Stimulated activated CD8-positive, alpha-beta memory T cell treated with anti-CD3 and anti-CD28 coated beads, Interleukin-12 subunit alpha, Interleukin-12 subunit beta, amount 100 ng/mL, for 24 hours (primary cell): ENCODE measurements around the gene DMPK.
"Not testable (repeated sequence)": the region's sequence is repeated elsewhere in the genome, so short reads cannot be mapped to it uniquely, and the experiment has no call there.

Source experiments
- DNase-seq: peaks from one replicate; pipeline ENCODE4 v3.0.0-alpha.2; 2020; ENCODE audit errors: extremely low read depth

DMPK gene

DNA sequence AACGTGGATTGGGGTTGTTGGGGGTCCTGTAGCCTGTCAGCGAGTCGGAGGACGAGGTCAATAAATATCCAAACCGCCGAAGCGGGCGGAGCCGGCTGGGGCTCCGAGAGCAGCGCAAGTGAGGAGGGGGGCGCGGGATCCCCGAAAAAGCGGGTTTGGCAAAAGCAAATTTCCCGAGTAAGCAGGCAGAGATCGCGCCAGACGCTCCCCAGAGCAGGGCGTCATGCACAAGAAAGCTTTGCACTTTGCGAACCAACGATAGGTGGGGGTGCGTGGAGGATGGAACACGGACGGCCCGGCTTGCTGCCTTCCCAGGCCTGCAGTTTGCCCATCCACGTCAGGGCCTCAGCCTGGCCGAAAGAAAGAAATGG lies 12.5 kb downstream of the DMPK start:
- DNase-seq: no peak

DNA sequence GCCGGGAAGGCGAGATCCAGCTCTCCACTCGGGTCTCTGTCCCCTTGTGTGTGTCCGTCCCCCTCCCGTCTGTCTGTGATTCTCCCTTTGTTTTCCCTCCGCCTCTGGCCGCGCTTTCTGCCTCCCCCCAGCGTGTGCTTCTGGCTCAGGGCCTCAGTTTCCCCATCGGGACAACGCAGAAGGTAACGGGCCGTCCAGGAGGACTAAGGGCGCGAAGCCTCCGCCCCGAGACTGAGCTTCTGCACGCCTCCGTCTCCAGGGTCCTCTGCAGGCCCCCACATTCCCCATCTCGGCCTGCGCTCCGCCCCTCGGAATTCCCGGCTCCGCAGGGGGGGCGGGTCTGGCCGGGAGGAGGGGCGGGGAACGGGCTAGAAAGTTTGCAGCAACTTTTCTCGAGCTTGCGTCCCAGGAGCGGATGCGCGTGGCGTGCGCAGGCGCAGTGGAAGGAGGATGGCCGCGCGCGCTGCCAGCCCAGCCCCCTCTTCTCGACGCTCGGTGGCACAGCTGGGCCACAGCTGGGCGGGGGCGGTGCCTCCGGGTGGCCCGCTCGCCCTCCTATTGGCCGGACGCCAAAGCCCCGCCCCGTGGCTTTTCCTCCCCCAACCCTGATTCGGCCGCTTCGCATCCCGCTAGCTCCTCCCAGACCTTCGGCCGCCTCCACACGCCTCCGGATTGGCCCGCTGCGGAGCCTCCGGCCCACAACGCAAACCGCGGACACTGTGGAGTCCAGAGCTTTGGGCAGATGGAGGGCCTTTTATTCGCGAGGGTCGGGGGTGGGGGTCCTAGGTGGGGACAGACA lies 13.1 kb downstream of the DMPK start, which contains the start of gene SIX5:
Gene SIX5 (minus strand): TSS at position 269 of the 799 bp plus-strand sequence. CDS start 408 bp downstream, outside the sequence.
- DNase-seq: peak; percentile 85

DNA sequence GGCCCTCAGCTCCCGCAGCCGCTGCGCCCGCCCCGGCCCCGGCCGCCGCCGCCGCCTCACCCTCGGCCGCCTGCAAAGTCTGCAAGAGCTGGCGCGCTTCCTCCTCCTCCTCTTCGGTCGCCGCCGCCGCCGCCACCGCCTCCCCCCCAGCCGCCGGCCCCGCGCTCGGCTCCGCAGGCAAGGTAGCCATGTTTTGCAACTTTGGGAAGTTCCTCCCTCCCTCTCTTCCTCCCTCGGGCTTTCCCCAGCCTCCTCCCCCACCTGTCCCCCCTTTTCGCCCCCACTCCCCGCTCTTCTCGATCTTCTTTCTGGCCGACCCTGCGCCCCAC lies 13.7 kb downstream of the DMPK start:
- no peak for DNase-seq

DNA sequence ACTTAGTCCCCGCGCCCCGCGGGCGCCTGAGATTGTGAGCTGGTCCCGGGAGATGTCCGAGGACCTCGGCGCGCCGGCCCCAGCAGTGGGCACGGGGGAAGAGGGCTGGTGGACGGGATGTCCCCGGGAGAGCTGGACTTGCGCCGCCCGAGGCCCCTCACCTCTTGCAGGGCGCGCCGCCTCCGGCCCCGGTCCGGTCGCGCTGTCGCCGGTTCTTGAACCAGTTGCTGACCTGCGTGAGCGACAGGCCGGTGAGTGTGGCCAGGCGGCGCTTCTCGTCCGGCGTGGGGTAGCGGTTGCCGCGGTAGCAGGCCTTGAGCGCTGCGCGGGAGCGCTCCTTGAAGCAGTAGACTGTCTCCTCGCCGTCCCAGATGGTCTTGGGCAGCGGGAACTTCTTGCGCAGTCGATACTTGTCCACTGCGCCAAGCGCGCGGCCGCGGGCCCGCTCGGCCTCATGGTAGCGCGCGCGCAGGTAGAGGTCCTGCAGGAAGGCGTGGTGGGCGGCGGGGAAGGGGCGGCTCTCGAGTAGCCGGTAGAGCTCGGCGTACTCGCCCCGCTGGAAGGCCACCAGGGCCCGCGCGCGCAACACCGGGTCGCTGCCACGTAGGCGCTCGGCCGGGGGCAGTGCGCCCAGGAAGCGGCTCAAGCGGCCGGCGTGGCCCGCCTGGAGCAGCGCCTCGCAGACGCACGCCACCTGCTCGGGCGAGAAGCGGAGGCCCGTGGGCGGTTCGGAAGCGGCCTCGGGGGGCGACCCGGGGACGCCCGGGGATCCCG lies 14.2 kb downstream of the DMPK start:
- no peak for DNase-seq

DNA sequence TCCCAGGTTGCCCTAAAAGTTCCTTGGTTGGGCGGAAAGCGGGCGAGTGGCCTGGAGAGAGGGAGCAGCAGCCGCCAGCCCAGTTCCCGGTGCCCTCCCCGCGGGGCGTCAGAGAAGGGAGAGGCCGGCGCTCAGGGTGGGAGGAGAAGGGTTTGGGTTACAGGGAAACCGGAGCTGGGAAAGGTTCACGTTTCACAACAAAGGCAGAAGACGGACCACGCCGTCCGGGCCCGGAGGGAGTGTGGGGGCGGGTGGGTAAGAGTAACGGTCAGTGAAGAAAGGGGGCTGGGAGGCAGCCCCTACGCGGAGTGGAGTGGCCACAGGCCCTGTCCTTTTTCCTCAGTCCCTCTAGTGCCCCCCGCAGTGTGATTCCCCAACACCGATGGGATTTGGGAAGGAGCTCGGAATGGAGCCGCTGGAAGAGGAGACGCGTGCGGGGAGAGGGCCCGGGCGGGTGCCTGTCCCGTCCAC lies 14.8 kb downstream of the DMPK start:
- no peak for DNase-seq

DNA sequence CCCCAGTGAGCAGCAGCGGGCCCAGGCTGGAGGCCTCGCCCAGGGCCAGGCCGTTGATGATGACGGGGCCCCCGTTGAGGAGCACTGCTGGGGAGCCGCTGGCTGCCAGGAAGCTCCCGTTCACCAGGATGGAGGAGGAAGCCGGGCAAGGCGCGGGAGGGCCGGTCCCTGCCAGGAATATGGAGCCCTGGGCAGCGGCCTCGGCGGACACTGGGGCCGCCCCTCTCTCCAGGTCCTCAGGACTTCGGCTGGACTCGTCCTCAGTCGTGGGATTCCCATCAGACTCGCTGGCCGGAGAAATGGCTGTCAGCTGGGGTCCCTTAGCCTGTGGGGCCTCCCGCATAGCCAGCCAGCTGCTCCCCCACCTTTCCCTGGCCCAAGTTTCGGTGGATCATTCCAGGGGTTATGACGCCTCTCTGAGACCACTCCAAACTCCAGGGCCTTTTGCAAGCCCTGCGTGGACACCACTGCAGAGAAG lies 15.4 kb downstream of the DMPK start:
- no peak for DNase-seq

DNA sequence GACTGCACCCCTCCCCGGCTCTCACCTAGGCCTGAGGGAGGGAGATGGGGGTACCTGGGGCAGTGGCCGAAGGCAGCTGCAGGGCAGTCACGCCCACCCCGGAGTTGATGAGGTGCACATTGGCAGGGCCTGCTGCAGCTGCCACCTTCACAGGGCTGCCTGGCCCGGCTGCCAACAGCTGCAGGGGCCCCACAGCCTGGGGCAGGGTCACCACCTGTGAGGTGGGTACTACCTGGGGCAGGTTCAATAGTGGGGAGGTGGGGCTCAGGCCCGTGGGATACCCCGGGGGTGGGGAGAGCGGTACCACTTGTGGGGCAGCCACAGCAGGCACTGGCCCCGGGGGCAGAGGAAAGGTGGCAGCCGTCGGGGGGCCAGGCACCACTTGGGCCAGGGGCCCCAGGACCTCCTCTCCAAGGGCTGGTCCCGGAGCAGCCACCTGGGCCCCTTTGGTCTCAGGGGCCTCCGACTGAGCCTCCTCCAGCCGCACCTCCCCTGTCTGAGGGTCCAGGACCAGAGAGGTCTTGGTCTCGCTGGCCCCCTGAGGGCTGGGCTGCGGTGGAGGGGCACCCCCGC lies 15.9 kb downstream of the DMPK start:
- DNase-seq: no peak

DNA sequence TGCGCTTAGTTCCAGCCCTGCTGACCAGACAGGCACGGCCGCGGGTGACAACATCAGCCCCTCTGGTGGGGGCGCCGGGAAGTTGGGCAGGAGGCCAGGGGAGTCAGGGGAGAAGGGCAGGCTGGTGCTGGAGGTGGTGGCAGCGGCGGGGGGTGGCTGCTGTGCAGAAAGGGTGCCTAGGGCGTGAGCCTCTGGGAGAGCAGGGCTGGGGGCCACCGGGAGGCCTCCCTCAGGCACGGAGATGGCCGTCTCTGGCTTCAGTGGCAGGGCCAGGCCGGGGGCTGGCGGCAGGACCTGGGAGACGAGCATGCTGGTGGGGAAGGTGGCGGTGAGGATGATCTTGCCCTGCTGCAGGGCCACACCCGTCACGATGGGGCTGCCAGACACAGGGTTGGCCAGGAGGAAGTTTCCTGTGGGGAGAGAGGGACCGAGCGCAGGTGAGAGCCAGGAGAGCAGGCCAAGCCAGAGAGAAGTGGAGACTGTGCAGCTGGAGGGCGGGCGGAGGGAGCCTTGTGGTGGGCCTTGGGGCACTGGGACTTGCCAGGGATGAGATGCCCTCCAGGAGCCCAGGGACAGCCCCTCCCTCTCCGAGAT lies 16.5 kb downstream of the DMPK start:
- DNase-seq: no peak

DNA sequence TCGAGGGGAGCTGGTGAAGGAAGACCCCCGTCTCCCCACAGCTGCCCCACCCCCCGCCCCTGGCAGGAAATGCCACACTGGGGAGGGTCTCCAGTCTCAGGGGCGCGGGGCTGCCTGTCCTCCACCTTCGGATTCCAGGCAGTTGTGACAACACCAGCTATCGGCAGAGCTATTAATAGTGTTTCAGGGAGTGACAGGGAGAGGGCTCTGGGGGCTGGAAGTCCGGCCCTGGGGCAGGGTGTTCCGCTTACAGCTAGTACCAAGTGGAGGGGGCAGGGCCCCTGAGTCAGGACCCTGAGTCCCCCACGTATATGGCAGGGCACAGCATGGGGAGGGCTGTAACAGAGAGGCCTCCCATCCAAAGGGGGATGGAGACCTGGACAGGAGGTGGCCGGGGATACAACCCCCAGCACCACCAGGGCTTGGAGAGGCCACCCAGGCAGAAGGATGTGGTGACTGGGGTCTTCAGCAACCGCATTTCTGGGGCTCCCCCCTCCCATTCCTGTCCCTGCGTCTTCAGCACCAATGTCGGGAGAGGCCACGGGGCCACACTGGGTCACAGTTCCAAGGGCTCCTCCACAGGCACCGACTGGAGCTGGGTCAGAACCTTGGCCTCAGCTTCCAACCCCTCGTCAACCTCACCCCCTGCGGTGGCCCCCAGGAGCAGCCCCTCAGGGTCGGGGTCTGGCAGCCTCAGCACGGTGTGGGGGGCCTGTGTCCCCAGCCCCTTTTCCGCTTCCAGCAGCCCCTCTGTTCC lies 17.2 kb downstream of the DMPK start:
- no peak for DNase-seq

DNA sequence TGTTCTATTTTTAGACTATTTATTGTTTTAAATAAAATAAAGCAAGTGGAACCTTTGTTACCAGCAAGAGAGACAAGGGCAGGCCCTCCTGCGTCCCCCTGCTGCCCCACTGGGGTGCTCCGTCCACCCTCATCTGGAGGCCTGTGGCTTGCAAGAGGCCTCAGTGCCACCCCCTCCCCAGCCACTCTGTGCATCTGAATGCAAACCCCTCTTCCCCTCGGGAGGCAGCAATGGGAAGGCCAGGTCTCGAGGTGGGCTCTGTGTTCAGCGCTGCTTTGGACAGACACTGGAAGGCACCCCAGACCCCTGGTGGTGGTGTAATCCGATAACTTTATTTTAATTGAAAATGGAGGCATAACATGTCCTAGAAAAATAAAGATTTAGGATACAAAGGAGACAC lies 17.8 kb downstream of the DMPK start:
- no peak for DNase-seq

DNA sequence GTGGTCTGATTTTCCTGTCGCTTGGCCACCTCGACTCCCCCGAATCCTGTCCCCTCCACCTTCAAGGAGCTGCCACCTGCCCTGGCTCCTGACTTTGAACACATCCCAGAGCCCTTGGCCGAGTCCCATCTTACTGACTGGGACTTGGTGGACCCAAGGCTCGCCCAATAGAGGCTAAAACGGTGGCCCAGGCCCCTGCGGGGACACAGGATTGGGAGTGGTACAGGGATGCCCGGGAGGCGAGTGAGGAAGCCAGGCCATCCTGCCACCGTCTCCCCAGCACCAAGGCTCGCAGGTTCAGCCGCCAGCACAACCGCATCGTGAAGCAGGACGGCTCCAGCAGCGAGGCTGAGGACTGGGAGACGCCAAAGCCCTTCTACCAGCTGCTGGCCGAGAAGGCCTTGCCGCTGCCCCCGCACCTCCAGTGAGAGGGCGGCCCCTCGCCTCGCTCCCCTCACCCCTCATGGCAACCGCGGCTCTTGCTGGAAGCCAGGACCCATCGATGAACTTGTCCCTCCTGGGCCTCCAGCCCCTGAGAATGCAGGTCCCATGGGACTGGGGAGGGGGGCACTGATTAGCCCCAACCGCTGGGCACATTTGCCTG lies 18.5 kb downstream of the DMPK start:
- DNase-seq: no peak

DNA sequence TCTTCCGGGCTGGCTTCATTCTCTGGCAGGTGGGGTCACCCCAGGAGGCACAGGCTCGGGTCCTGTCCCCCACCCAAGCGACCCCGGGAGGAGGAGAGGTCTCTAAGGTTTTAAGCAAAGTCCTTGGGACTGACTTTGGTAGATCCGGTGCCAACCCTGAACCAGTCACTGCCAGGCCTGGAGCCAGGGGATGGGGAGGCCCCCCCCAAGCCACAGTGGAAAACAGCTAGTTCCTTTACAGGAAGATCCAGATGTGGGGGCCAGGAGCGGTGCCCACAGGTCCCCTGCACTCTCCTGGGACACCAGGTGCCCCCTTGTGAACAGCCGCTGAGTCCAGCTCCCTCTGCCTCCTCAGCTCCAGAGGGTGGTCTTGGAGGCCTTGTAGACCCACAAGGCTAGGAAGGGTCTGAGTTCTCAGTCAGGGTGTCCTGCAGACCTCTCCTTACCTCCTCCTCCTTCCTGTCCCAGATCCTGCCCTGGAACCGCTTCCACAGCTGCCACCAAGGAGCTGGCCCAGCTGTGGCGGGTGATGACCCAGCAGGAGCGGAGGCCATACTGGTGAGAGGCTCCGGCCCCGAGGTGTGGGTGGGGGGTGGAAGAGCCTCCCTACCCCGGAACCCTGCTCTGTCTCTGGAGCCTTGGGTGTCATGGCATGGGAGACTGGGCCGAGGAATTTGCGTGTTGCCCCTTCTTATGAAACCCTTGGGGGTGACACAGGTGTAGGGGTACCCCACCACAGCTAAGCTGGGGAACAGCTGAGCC lies 19.2 kb downstream of the DMPK start:
- no peak for DNase-seq

DNA sequence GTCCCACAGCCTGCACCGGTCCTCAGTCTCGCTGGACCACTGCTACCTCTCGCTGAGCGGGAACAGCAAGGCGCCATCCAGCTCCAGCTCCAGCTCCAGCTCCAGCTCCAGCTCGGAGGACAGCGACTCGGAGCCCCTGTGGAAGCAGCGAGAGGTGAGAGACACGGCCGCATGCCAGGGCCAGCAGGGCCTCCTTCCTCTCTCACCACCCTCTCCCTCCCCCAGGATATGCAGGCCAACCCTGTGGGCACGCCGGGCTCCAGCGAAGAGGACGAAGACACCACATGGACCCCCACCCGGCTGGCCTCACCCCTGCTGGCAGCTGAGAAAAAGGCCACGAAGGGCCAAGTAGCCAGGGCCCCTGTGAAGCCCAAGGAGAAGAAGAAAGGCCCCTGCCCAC lies 20.6 kb downstream of the DMPK start:
- no peak for DNase-seq

DNA sequence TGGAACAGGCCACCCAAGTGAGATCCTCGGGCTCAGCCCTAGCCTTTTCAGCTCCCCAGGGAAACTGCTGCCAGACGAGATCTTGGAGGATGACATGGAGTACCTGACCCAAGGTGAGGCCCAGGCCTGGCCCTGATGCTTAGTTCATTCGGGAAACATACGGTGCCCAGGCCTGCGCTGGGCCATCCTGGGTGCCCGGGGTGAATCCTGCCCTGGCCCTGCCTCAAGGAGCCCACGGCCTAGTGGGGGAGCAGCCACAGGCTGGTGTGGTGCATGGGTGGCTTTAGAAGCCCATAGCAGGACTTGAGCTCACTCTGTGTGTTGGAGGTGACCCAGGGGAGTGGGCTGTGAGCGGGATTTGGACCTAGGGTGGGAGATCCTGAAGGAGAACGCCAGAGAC lies 23.4 kb downstream of the DMPK start:
- no peak for DNase-seq

DNA sequence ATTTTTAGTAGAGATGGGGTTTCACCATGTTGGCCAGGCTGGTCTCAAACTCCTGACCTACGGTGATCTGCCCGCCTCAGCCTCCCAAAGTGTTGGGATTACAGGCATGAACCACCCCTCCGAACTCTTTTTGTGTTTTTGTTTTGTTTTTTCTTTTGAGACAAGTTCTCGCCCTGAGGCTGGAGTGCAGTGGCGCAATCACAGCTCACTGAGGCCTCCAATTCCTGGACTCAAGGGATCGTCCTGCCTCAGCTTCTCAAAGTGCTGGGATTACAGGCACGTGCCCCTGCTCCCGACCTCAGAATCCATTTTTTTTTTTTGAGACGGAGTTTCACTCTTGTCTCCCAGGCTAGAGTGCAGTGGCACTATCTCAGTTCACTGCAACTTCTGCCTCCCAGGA lies 24.6 kb downstream of the DMPK start:
- no peak for DNase-seq

DNA sequence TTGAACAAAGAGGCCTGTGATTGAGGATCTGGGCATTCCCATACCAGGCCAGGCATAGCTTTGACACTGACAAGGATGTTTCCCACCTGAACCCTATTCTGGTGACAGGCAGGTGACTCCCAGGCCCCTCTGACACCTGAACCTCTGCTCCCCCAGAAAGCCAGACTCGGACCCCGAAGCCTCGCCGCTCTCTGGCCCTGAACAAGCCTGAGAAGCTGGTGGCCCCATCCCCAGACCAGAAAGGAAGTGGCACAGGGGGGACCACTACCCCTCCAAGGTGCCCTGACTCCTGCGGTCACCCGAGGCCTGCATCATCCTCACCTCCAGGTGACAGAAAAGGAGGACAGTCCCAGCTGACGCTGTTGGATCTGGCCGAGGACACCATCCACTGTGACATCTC lies 28.0 kb downstream of the DMPK start:
- DNase-seq: no peak

DNA sequence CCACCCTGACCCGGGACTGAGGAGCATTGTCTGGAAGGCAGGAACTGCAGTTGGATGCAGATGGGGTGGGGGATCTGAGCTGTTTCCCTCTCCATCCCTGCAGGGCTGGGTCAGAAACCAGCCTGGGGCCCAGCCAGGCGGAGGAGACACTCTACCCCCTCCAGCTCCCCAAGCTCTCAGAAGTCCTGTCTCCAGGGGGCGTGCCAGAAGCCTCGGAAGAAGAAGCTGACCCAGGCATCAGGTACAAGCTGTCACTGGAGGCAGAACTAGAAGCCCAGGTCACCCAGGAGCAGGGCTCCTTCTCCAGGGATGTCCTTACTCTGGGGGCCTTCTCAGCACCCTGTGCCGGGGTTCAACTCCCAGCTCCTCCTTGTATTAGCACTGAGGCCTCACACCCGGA lies 28.7 kb downstream of the DMPK start:
- no peak for DNase-seq

DNA sequence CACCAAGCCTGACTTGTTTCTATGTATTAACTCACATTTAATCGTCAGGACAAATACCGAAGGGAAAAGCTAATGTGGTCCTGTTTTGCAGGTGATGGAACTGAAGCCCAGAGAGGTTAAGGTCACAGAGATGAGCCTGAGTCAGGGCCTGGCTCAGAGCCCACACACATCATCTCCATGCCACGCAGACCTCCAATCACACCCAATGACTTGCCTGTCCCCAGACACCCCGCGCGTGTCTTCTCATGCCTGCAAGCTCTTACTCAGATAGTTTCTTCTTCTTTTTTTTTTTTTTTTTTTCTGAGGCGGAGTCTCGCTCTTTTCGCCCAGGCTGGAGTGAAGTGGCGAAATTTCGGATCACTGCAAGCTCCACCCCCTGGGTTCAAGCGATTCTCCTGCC lies 29.7 kb downstream of the DMPK start:
- DNase-seq: no peak

DNA sequence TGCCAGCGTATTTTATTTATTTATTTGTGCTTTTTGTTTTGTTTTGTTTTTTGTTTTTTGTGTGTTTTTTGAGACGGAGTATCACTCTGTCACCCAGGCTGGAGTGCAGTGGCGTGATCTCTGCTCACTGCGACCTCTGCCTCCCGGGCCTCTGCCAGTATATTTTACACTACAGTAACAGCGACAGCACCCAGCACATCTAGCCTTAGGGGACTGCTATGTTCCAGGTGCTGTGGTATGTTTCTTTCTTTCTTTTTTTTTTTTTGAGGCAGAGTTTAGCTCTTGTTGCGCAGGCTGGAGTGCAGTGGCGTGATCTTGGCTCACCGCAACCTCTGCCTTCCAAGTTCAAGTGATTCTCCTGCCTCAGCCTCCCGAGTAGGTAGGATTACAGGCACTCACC lies 30.8 kb downstream of the DMPK start:
- DNase-seq: not testable (repeated sequence)

DNA sequence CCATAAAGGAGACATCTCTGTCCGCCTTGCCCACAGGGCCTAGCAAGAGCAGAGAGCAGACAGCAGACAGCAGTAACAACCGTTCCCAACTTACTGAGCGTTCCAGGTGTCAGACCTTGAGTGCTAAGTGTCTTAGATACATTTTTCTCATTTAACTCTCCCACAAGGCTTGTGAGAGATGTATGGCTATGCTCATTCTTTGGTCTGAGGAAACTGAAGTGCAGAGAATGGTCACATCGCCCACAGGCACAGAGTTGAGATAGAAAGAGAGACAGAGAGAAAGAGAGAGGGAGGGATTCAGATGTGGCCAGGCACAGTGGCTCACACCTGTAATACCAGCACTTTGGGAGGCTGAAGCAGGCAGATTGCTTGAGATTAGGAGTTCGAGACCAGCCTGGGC lies 34.8 kb downstream of the DMPK start:
- DNase-seq: no peak

DNA sequence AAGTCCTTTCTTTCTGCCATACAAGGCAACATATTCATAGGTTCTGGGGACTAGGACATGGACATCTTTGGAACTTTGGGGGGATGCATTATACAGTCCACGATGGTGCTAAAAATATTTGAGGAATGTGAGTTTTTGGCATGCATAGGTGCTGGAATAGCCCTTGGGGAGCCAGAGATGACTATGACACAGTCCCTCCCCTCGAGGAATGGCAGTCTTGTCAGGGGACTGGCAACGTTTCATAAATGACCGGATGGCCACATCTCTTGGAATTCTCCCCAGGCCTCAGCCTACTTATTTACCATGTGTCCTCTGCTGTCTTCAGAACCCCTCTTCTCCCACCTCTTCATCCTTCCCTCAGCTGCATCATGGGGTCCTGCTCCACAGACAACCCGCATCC lies 35.4 kb downstream of the DMPK start:
- no peak for DNase-seq
